ENCODE results near the gene POLR3K. TPM values are rescaled to one million over a fixed set of nuclear protein-coding genes. Genes with fewer than 3 reads are reported as not detected.

POLR3K gene
- total RNA-seq, 1 donor from 2014 or later = 12.2 TPM

- H2AFZ ChIP-seq (ENCODE audit: low read depth, low read length) = no peak overlapping the region
- peak overlapping the region; percentile 96 for H3K4me2 ChIP-seq (ENCODE audit: low read length)
- peaks cover 56% of the 10 kb centered on the region for H4K20me1 ChIP-seq (ENCODE audit: insufficient read depth, low read length)
- peak overlapping the region; percentile 54 for H3K27ac ChIP-seq (ENCODE audit: low read depth, low read length)
- DNase-seq (ENCODE audit: low read depth) = no peak
- Mint-ChIP-seq H3K27me3 (ENCODE audit: low read depth, unreplicated experiment) (no peaks in the 10 kb centered on the region), H3K4me3 (ENCODE audit: unreplicated experiment) (peak overlapping the region; percentile 91), H3K9me3 (ENCODE audit: unreplicated experiment) (no peaks in the 10 kb centered on the region), H3K4me1 (ENCODE audit: low read depth, unreplicated experiment) (peaks cover 37% of the 10 kb centered on the region), H3K27ac (ENCODE audit: unreplicated experiment) (peak overlapping the region; percentile 72), H3K36me3 (ENCODE audit: low read depth, unreplicated experiment) (no peaks in the 10 kb centered on the region)
- TF ChIP-seq EZH2 (IDR thresholded peaks at IDR 0.05; ENCODE audit: insufficient read depth, low read length) = no peak
- TF ChIP-seq, protein P1, sequence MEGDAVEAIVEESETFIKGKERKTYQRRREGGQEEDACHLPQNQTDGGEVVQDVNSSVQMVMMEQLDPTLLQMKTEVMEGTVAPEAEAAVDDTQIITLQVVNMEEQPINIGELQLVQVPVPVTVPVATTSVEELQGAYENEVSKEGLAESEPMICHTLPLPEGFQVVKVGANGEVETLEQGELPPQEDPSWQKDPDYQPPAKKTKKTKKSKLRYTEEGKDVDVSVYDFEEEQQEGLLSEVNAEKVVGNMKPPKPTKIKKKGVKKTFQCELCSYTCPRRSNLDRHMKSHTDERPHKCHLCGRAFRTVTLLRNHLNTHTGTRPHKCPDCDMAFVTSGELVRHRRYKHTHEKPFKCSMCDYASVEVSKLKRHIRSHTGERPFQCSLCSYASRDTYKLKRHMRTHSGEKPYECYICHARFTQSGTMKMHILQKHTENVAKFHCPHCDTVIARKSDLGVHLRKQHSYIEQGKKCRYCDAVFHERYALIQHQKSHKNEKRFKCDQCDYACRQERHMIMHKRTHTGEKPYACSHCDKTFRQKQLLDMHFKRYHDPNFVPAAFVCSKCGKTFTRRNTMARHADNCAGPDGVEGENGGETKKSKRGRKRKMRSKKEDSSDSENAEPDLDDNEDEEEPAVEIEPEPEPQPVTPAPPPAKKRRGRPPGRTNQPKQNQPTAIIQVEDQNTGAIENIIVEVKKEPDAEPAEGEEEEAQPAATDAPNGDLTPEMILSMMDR (IDR thresholded peaks at IDR 0.05; ENCODE audit: insufficient read depth, low read depth, low read length) = no peak
- H3K36me3 ChIP-seq (ENCODE audit: insufficient read depth, low read length) = no peaks in the 10 kb centered on the region
- FAIRE-seq = no peak
- H3K27me3 ChIP-seq (ENCODE audit: insufficient read depth, low read length) = no peaks in the 10 kb centered on the region
- peaks cover 58% of the 10 kb centered on the region for H3K79me2 ChIP-seq (ENCODE audit: insufficient read depth, low read length)
- peaks cover 43% of the 10 kb centered on the region for H3K4me1 ChIP-seq (ENCODE audit: insufficient read depth, low read length)
- peak overlapping the region; percentile 81 for H3K4me3 ChIP-seq (ENCODE audit: insufficient read depth, low read depth, low read length)
- no peaks in the 10 kb centered on the region for H3K9me3 ChIP-seq (ENCODE audit: insufficient read depth, low read depth, low read length)
- peak overlapping the region; percentile 84 for H3K9ac ChIP-seq (ENCODE audit: low read length)
These were observed 17.8 kb upstream of the POLR3K start for GRCh38 chr16:71210-71539.

GRCh38 chr16:69181-69580, 15.8 kb upstream of the POLR3K start:
- no peaks in the 10 kb centered on the region for H3K9me3 ChIP-seq (ENCODE audit: insufficient read depth, low read depth, low read length)
- TF ChIP-seq, protein P1 (IDR thresholded peaks at IDR 0.05; ENCODE audit: insufficient read depth, low read depth, low read length) = no peak
- no peak for TF ChIP-seq EZH2 (IDR thresholded peaks at IDR 0.05; ENCODE audit: insufficient read depth, low read length)

DNA sequence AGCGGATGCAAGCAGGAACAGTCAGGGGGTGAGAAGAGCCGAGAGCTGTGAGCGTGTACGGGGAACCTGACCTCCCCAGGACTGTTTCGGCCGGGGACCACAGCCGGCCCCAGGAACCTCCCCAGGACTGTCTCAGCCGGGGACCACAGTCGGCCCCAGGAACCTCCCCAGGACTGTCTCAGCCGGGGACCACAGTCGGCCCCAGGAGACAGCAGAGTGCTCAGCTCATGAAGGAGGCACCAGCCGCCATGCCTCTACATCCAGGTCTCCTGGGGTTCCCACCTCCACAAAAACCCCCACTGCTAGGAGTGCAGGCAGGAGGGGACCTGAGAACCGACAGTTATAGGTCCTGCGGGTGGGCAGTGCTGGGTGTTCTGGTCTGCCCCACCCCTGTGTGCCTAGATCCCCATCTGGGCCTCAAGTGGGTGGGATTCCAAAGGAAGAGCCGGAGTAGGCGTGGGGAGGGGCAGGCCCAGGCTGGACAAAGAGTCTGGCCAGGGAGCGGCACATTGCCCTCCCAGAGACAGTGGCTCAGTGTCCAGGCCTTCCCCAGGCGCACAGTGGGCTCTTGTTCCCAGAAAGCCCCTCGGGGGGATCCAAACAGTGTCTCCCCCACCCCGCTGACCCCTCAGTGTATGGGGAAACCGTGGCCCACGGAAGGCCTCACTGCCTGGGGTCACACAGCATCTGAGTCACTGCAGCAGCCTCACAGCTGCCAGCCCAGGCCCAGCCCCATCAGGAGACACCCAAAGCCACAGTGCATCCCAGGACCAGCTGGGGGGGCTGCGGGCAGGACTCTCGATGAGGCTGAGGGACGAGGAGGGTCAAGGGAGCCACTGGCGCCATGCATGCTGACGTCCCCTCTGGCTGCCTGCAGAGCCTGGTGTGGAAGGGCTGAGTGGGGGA, 14.7 kb upstream of the POLR3K start:
- peaks cover 22% of the 10 kb centered on the region for H3K4me1 Mint-ChIP-seq (ENCODE audit: low read depth, unreplicated experiment)
- H3K36me3 Mint-ChIP-seq (ENCODE audit: low read depth, unreplicated experiment) = peaks cover 7% of the 10 kb centered on the region
- Histone ChIP-seq H3K4me1 (ENCODE audit: insufficient read depth, low read length) (peaks cover 26% of the 10 kb centered on the region), H3K9ac (ENCODE audit: low read length) (peak overlapping the region; percentile 35), H3K36me3 (ENCODE audit: insufficient read depth, low read length) (peaks cover 2% of the 10 kb centered on the region), H2AFZ (ENCODE audit: low read depth, low read length) (no peak overlapping the region), H3K9me3 (ENCODE audit: insufficient read depth, low read depth, low read length) (no peaks in the 10 kb centered on the region), H4K20me1 (ENCODE audit: insufficient read depth, low read length) (peaks cover 82% of the 10 kb centered on the region), H3K27ac (ENCODE audit: low read depth, low read length) (no peak overlapping the region), H3K4me2 (ENCODE audit: low read length) (peak overlapping the region; percentile 4), H3K4me3 (ENCODE audit: insufficient read depth, low read depth, low read length) (no peak overlapping the region), H3K79me2 (ENCODE audit: insufficient read depth, low read length) (peaks cover 62% of the 10 kb centered on the region), H3K27me3 (ENCODE audit: insufficient read depth, low read length) (no peaks in the 10 kb centered on the region)
- FAIRE-seq = no peak
- DNase-seq (ENCODE audit: low read depth) = no peak
- no peaks in the 10 kb centered on the region for H3K9me3 Mint-ChIP-seq (ENCODE audit: unreplicated experiment)
- no peaks in the 10 kb centered on the region for H3K27me3 Mint-ChIP-seq (ENCODE audit: low read depth, unreplicated experiment)
- no peak for TF ChIP-seq EZH2 (IDR thresholded peaks at IDR 0.05; ENCODE audit: insufficient read depth, low read length)
- TF ChIP-seq, protein P1 (IDR thresholded peaks at IDR 0.05; ENCODE audit: insufficient read depth, low read depth, low read length) = no peak
- no peak overlapping the region for H3K27ac Mint-ChIP-seq (ENCODE audit: unreplicated experiment)
- H3K4me3 Mint-ChIP-seq (ENCODE audit: unreplicated experiment) = peak overlapping the region; percentile 34

More at GRCh38 chr16:69181-69580, 15.8 kb upstream of the POLR3K start:
- Mint-ChIP-seq H3K27me3 (ENCODE audit: low read depth, unreplicated experiment) (no peaks in the 10 kb centered on the region), H3K4me3 (ENCODE audit: unreplicated experiment) (no peak overlapping the region), H3K4me1 (ENCODE audit: low read depth, unreplicated experiment) (peaks cover 25% of the 10 kb centered on the region), H3K36me3 (ENCODE audit: low read depth, unreplicated experiment) (peaks cover 2% of the 10 kb centered on the region), H3K27ac (ENCODE audit: unreplicated experiment) (no peak overlapping the region), H3K9me3 (ENCODE audit: unreplicated experiment) (no peaks in the 10 kb centered on the region)
- peaks cover 29% of the 10 kb centered on the region for H3K4me1 ChIP-seq (ENCODE audit: insufficient read depth, low read length)
- H3K27me3 ChIP-seq (ENCODE audit: insufficient read depth, low read length) = no peaks in the 10 kb centered on the region
- no peak overlapping the region for H3K4me3 ChIP-seq (ENCODE audit: insufficient read depth, low read depth, low read length)
- H3K79me2 ChIP-seq (ENCODE audit: insufficient read depth, low read length) = peaks cover 62% of the 10 kb centered on the region
- FAIRE-seq (no peak), DNase-seq (ENCODE audit: low read depth) (no peak)
- no peak overlapping the region for H3K9ac ChIP-seq (ENCODE audit: low read length)
- no peak overlapping the region for H2AFZ ChIP-seq (ENCODE audit: low read depth, low read length)
- H3K36me3 ChIP-seq (ENCODE audit: insufficient read depth, low read length) = no peaks in the 10 kb centered on the region
- no peak overlapping the region for H3K4me2 ChIP-seq (ENCODE audit: low read length)
- H3K27ac ChIP-seq (ENCODE audit: low read depth, low read length) = no peak overlapping the region
- peaks cover 75% of the 10 kb centered on the region for H4K20me1 ChIP-seq (ENCODE audit: insufficient read depth, low read length)
